ENCODE data around the gene LAMTOR1. TPM values are rescaled to one million over a fixed set of nuclear protein-coding genes. Genes with fewer than 3 reads are reported as not detected.
"Not testable (repeated sequence)": the region's sequence is repeated elsewhere in the genome, so short reads cannot be mapped to it uniquely, and the experiment has no call there.

Gene LAMTOR1
- total RNA-seq, 1 experiment from 2014 or later, result 96.3 TPM

DNA sequence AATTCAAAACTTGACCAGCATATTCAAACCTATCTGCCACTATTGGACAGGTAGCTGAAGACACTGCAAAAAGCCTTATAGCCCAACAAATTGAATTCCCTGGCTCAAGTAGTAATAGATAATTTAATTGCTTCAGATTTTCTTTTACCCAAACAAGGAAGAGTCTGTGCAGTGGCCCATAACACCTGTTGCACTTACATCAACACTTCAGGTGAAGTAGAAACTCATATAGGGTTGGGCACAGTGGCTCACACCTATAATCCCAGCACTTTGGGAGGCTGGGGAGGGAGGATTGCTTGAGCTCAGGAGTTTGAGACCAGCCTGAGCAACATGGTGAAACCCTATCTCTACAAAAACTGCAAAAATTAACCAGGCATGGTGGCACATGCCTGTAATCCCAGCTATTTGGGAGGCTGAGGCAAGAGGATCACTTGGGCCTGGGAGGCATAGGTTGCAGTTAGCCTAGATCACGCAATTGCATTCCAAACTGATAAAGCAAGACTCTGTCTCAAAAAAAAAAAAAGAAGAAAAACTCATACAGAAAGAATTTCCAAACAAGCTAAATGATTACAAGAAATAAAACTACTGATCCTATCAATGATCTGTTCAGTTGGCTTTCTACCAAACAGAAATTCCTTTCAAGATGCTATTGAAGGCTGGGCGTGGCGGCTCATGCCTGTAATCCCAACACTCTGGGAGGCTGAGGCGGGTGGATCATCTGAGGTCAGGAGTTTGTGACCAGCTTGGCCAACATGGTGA is 41.9 kb upstream of the LAMTOR1 start:
- Histone ChIP-seq H3K23ac (ENCODE audit: insufficient read length, low read depth, low read length) (no peak overlapping the region), H2BK120ac (ENCODE audit: low read depth, low read length, poor library complexity, severe bottlenecking) (no peak overlapping the region), H4K8ac (replicated peaks; ENCODE audit: insufficient read length, low read depth, low read length) (no peak overlapping the region), H3K27ac (ENCODE audit: insufficient read length, low read depth, low read length) (no peak overlapping the region), H3K23me2 (ENCODE audit: insufficient read length, low read depth, low read length, poor library complexity, severe bottlenecking) (no peaks in the 10 kb centered on the region), H2BK15ac (ENCODE audit: low read depth, low read length) (no peak overlapping the region), H3K9me3 (ENCODE audit: control insufficient read depth, low read depth, low read length) (no peaks in the 10 kb centered on the region), H3K56ac (ENCODE audit: insufficient read length, low read depth, low read length) (no peak overlapping the region), H3T11ph (ENCODE audit: low read length) (no peak overlapping the region), H3K14ac (ENCODE audit: insufficient read depth, low read length) (no peak overlapping the region), H4K91ac (ENCODE audit: insufficient read length, low read depth, low read length) (no peak overlapping the region), H3K79me1 (ENCODE audit: insufficient read depth, low read depth, low read length, poor library complexity, severe bottlenecking) (no peaks in the 10 kb centered on the region), H4K20me1 (ENCODE audit: control insufficient read depth, insufficient read depth, insufficient read length) (no peaks in the 10 kb centered on the region), H3K79me2 (ENCODE audit: insufficient read depth, low read length) (no peaks in the 10 kb centered on the region), H2BK5ac (ENCODE audit: insufficient read length, low read length) (no peak overlapping the region), H3K18ac (ENCODE audit: insufficient read length, low read depth, low read length) (no peak overlapping the region), H3K9ac (ENCODE audit: extremely low read depth, insufficient read length, low read length) (no peak overlapping the region), H3K4ac (ENCODE audit: low read depth, low read length) (no peak overlapping the region), H3K4me1 (ENCODE audit: insufficient read depth, low read length) (no peaks in the 10 kb centered on the region; the same call in none of the 2 replicates), H2AFZ (ENCODE audit: low read length) (no peak overlapping the region), H2AK5ac (ENCODE audit: insufficient read length, low read length) (no peak overlapping the region), H2BK12ac (ENCODE audit: insufficient read length, low read depth, low read length) (no peak overlapping the region), H3K4me2 (ENCODE audit: insufficient read depth, insufficient read length, low read length) (no peak overlapping the region), H3K27me3 (ENCODE audit: insufficient read depth, low read length) (no peaks in the 10 kb centered on the region), H4K5ac (ENCODE audit: insufficient read length, low read depth, low read length) (no peak overlapping the region), H2BK20ac (ENCODE audit: low read depth, low read length, poor library complexity, severe bottlenecking) (no peak overlapping the region)
- WGBS (ENCODE audit: extremely low coverage, insufficient read length, low lambda C conversion rate), result no CpG with 5 or more reads among the region's 4 CpGs
- H3K9me3 Mint-ChIP-seq, result no peaks in the 10 kb centered on the region; a peak in 1 of 5 replicates
- H3K27ac Mint-ChIP-seq, result no peak overlapping the region
- H3K36me3 Mint-ChIP-seq (ENCODE audit: insufficient read depth in 1 of 3, low read depth in 3 of 3), result no peaks in the 10 kb centered on the region
- H3K4me1 Mint-ChIP-seq, result peaks cover 3 to 5% of the 10 kb centered on the region in 2 experiments; a peak in 3 of 4 replicates
- H3K4me3 Mint-ChIP-seq, result no peak overlapping the region
- H3K27me3 Mint-ChIP-seq (ENCODE audit: low read depth), result peaks cover 11% of the 10 kb centered on the region
- no peak for DNase-seq
- TF ChIP-seq, protein P1, sequence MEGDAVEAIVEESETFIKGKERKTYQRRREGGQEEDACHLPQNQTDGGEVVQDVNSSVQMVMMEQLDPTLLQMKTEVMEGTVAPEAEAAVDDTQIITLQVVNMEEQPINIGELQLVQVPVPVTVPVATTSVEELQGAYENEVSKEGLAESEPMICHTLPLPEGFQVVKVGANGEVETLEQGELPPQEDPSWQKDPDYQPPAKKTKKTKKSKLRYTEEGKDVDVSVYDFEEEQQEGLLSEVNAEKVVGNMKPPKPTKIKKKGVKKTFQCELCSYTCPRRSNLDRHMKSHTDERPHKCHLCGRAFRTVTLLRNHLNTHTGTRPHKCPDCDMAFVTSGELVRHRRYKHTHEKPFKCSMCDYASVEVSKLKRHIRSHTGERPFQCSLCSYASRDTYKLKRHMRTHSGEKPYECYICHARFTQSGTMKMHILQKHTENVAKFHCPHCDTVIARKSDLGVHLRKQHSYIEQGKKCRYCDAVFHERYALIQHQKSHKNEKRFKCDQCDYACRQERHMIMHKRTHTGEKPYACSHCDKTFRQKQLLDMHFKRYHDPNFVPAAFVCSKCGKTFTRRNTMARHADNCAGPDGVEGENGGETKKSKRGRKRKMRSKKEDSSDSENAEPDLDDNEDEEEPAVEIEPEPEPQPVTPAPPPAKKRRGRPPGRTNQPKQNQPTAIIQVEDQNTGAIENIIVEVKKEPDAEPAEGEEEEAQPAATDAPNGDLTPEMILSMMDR (conservative IDR thresholded peaks at IDR 0.05), result no peak

GRCh38 chr11:72142543-72142942 is 39.4 kb upstream of the LAMTOR1 start:
- H3K27ac ChIP-seq (ENCODE audit: insufficient read length, low read depth, low read length); H3K79me1 ChIP-seq (ENCODE audit: insufficient read depth, low read depth, low read length, poor library complexity, severe bottlenecking); H3K79me2 ChIP-seq (ENCODE audit: insufficient read depth, low read length); H3K4me1 ChIP-seq (ENCODE audit: insufficient read depth, low read length); H4K20me1 ChIP-seq (ENCODE audit: control insufficient read depth, insufficient read depth, insufficient read length); H3K14ac ChIP-seq (ENCODE audit: insufficient read depth, low read length); H3K9ac ChIP-seq (ENCODE audit: extremely low read depth, insufficient read length, low read length); DNase-seq; H3K27ac Mint-ChIP-seq; H3K4me3 Mint-ChIP-seq; H2BK120ac ChIP-seq (ENCODE audit: low read depth, low read length, poor library complexity, severe bottlenecking); H3K23ac ChIP-seq (ENCODE audit: insufficient read length, low read depth, low read length); H3K56ac ChIP-seq (ENCODE audit: insufficient read length, low read depth, low read length); H2AFZ ChIP-seq (ENCODE audit: low read length); H4K5ac ChIP-seq (ENCODE audit: insufficient read length, low read depth, low read length); H3K23me2 ChIP-seq (ENCODE audit: insufficient read length, low read depth, low read length, poor library complexity, severe bottlenecking); H3K36me3 Mint-ChIP-seq (ENCODE audit: insufficient read depth in 1 of 3, low read depth in 3 of 3); H3K9me3 Mint-ChIP-seq; H3K9me3 ChIP-seq (ENCODE audit: control insufficient read depth, low read depth, low read length); H4K91ac ChIP-seq (ENCODE audit: insufficient read length, low read depth, low read length); H4K8ac ChIP-seq (replicated peaks; ENCODE audit: insufficient read length, low read depth, low read length); H3K4me1 Mint-ChIP-seq; H3K4me2 ChIP-seq (ENCODE audit: insufficient read depth, insufficient read length, low read length); H2BK5ac ChIP-seq (ENCODE audit: insufficient read length, low read length); H2BK12ac ChIP-seq (ENCODE audit: insufficient read length, low read depth, low read length); H3K18ac ChIP-seq (ENCODE audit: insufficient read length, low read depth, low read length); H2AK5ac ChIP-seq (ENCODE audit: insufficient read length, low read length); H2BK20ac ChIP-seq (ENCODE audit: low read depth, low read length, poor library complexity, severe bottlenecking); H3T11ph ChIP-seq (ENCODE audit: low read length); H3K27me3 ChIP-seq (ENCODE audit: insufficient read depth, low read length); H3K4ac ChIP-seq (ENCODE audit: low read depth, low read length); H2BK15ac ChIP-seq (ENCODE audit: low read depth, low read length): not testable (repeated sequence)
- WGBS (ENCODE audit: extremely low coverage, insufficient read length, low lambda C conversion rate), result no CpG with 5 or more reads among the region's 1 CpG
- peaks cover 11% of the 10 kb centered on the region for H3K27me3 Mint-ChIP-seq (ENCODE audit: low read depth)

All from H9 (cell line).